WTC11 (cell line): ENCODE measurements around the gene CHRNA4. TPM values are rescaled to one million over a fixed set of nuclear protein-coding genes. Genes with fewer than 3 reads are reported as not detected.

Experiments
- ATAC-seq: fragments of 200-7000 bp; cut with Tn5 transposase; 2 replicates; pipeline ENCODE4 v1.10.0; 2021; ENCODE audit warnings: mild to moderate bottlenecking, moderate library complexity
- CTCF ChIA-PET: fragments of 300-600 bp; sonication (Branson Sonifier 250); formaldehyde crosslinking; loops from one replicate; lab custom pipeline; 2021; ENCODE audit warnings: antibody characterized with exemption; lab: Charles Lee
- POLR2A ChIA-PET: fragments of 350-600 bp; sonication (Branson Sonifier 250); formaldehyde crosslinking; loops from one replicate; lab custom pipeline; 2021; ENCODE audit warnings: antibody characterized with exemption; lab: Charles Lee
- DNase-seq: peaks from one replicate; pipeline ENCODE4 v3.0.0; 2021; ENCODE audit warnings: low spot score
- H3K27ac Mint-ChIP-seq: 2 replicates; pipeline ENCODE4 v1.8.0; 2021; ENCODE audit warnings: mixed read lengths
- H3K27me3 Mint-ChIP-seq: 2 replicates; pipeline ENCODE4 v1.8.0; 2021; ENCODE audit warnings: low read depth, mild to moderate bottlenecking, moderate library complexity, mixed read lengths
- H3K36me3 Mint-ChIP-seq: 2 replicates; pipeline ENCODE4 v1.8.0; 2021; ENCODE audit warnings: mixed read lengths
- H3K4me1 Mint-ChIP-seq: 2 replicates; pipeline ENCODE4 v1.8.0; 2022; ENCODE audit warnings: mixed read lengths
- H3K4me3 Mint-ChIP-seq: 2 replicates; pipeline ENCODE4 v1.8.0; 2021; ENCODE audit warnings: mild to moderate bottlenecking, moderate library complexity, mixed read lengths
- H3K9me3 Mint-ChIP-seq: 2 replicates; pipeline ENCODE4 v1.8.0; 2021; ENCODE audit warnings: mixed read lengths
- ATF1 ChIP-seq: sonication (generic); formaldehyde crosslinking; IDR thresholded peaks from 2 replicates; pipeline ENCODE4 v1.8.1; 2023; ENCODE audit warnings: mild to moderate bottlenecking, moderate library complexity, missing genetic modification reagents
- CREB1 ChIP-seq: sonication (generic); formaldehyde crosslinking; IDR thresholded peaks from 2 replicates; pipeline ENCODE4 v1.8.0; 2023; ENCODE audit warnings: mild to moderate bottlenecking, missing genetic modification reagents
- ETV6 ChIP-seq: sonication (generic); formaldehyde crosslinking; IDR thresholded peaks from 2 replicates; pipeline ENCODE4 v1.8.1; 2022; ENCODE audit warnings: mild to moderate bottlenecking, missing genetic modification reagents
- FOXK1 ChIP-seq: sonication (generic); formaldehyde crosslinking; IDR thresholded peaks from 2 replicates; pipeline ENCODE4 v1.8.0; 2022; ENCODE audit warnings: mild to moderate bottlenecking, moderate library complexity, missing genetic modification reagents
- GABPB1 ChIP-seq: sonication (generic); formaldehyde crosslinking; IDR thresholded peaks from 2 replicates; pipeline ENCODE4 v1.8.1; 2023; ENCODE audit warnings: mild to moderate bottlenecking, missing genetic modification reagents
- GRHL2 ChIP-seq: fragments of 250-450 bp; sonication (Bioruptor Pico); IDR thresholded peaks from 2 replicates; pipeline ENCODE4 v1.8.0; 2022; ENCODE audit warnings: mild to moderate bottlenecking, moderate library complexity; ENCODE audit not compliant: insufficient replicate concordance, severe bottlenecking
- GTF2I ChIP-seq: fragments of 250-450 bp; sonication (Bioruptor Pico); conservative IDR thresholded peaks from 2 replicates; pipeline ENCODE4 v1.4.0; 2021; ENCODE audit warnings: mild to moderate bottlenecking
- NFATC4 ChIP-seq: fragments of 250-450 bp; sonication (Bioruptor Pico); IDR thresholded peaks from 2 replicates; pipeline ENCODE4 v1.9.0; 2021; ENCODE audit warnings: mild to moderate bottlenecking
- PRRX2 ChIP-seq: fragments of 250-450 bp; sonication (Bioruptor Pico); IDR thresholded peaks from 2 replicates; pipeline ENCODE4 v1.8.0; 2021; ENCODE audit warnings: mild to moderate bottlenecking
- RORB ChIP-seq: fragments of 250-450 bp; sonication (Bioruptor Pico); IDR thresholded peaks from 2 replicates; pipeline ENCODE4 v1.9.0; 2021; ENCODE audit warnings: mild to moderate bottlenecking
- SMAD3 ChIP-seq: sonication (generic); formaldehyde crosslinking; IDR thresholded peaks from 2 replicates; pipeline ENCODE4 v1.8.0; 2022; ENCODE audit warnings: missing genetic modification reagents, mild to moderate bottlenecking, borderline replicate concordance
- TEAD1 ChIP-seq: sonication (generic); formaldehyde crosslinking; IDR thresholded peaks from 2 replicates; pipeline ENCODE4 v1.8.0; 2022; ENCODE audit warnings: mild to moderate bottlenecking, missing genetic modification reagents
- ZNF263 ChIP-seq: sonication (generic); formaldehyde crosslinking; IDR thresholded peaks from 2 replicates; pipeline ENCODE4 v1.8.1; 2022; ENCODE audit warnings: low read depth, mild to moderate bottlenecking, moderate library complexity, missing genetic modification reagents
- ZNF317 ChIP-seq: sonication (generic); formaldehyde crosslinking; IDR thresholded peaks from 2 replicates; pipeline ENCODE4 v1.8.1; 2023; ENCODE audit warnings: low read depth, mild to moderate bottlenecking, moderate library complexity, missing genetic modification reagents, borderline replicate concordance
- ZNF416 ChIP-seq: fragments of 250-450 bp; sonication (Bioruptor Pico); IDR thresholded peaks from 2 replicates; pipeline ENCODE4 v1.9.0; 2021; ENCODE audit warnings: mild to moderate bottlenecking, inconsistent platforms
- ZNF671 ChIP-seq: fragments of 250-450 bp; sonication (Bioruptor Pico); IDR thresholded peaks from 2 replicates; pipeline ENCODE4 v1.8.0; 2021; ENCODE audit warnings: mild to moderate bottlenecking
- total RNA-seq: library from RNA; stranded (reverse); gene quantifications from 3 replicates; pipeline ENCODE4 v1.2.3, GENCODE V29; 2021
- TF ChIP-seq, protein P1 (sequence below): sonication (generic); formaldehyde crosslinking; IDR thresholded peaks from 2 replicates; pipeline ENCODE4 v1.8.1; 2022; ENCODE audit warnings: mild to moderate bottlenecking, moderate library complexity, missing genetic modification reagents
- TF ChIP-seq, protein P2 (sequence below): fragments of 250-450 bp; sonication (Bioruptor Pico); IDR thresholded peaks from 2 replicates; pipeline ENCODE4 v1.9.0; 2021; ENCODE audit warnings: moderate library complexity, mild to moderate bottlenecking, inconsistent platforms, borderline replicate concordance
- TF ChIP-seq, protein P3 (sequence below): sonication (generic); formaldehyde crosslinking; IDR thresholded peaks from 2 replicates; pipeline ENCODE4 v1.8.0; 2023; ENCODE audit warnings: mild to moderate bottlenecking, missing genetic modification reagents
- TF ChIP-seq, protein P4 (sequence below): fragments of 200-600 bp; IDR thresholded peaks from 2 replicates; pipeline ENCODE4 v1.8.0; 2022; ENCODE audit warnings: antibody characterized with exemption
- TF ChIP-seq, protein P5 (sequence below): sonication (generic); formaldehyde crosslinking; IDR thresholded peaks from 2 replicates; pipeline ENCODE4 v1.8.0; 2023; ENCODE audit warnings: missing genetic modification reagents, mild to moderate bottlenecking, borderline replicate concordance
- TF ChIP-seq, protein P6 (sequence below): sonication (generic); formaldehyde crosslinking; IDR thresholded peaks from 2 replicates; pipeline ENCODE4 v1.8.0; 2022; ENCODE audit warnings: missing genetic modification reagents

Gene CHRNA4
- total RNA-seq, 1 experiment from 2014 or later, result 2.5 TPM

DNA sequence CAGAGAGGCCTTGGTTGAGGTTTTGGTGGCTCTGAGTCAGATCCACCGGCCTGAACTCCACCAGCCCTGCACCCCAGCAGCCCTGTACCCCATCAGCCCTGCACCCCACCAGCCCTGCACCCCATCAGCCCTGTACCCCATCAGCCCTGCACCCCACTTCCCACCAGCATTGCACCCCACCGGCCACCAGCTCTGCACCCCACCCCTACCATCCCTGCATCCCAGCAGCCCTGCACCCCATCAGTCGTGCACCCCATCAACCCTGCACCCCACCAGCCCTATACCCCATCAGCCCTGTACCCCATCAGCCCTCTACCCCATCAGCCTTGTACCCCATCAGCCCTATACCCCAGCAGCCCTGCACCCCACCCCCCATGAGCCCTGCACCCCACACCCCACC is 14.3 kb upstream of the CHRNA4 start:
- ATAC-seq (no peak), DNase-seq (no peak)
- H3K4me3 Mint-ChIP-seq, result no peak overlapping the region
- H3K36me3 Mint-ChIP-seq, result no peaks in the 10 kb centered on the region
- TF ChIP-seq ZNF671 (no peak), TEAD1 (CRISPR knock-in tag) (no peak), FOXK1 (no peak), ZNF317 (CRISPR knock-in tag) (no peak), GRHL2 (CRISPR knock-in tag) (no peak), RORB (CRISPR knock-in tag) (no peak), PRRX2 (CRISPR knock-in tag) (no peak), GTF2I (no peak), ZNF416 (CRISPR knock-in tag) (no peak)
- TF ChIP-seq, protein P1, sequence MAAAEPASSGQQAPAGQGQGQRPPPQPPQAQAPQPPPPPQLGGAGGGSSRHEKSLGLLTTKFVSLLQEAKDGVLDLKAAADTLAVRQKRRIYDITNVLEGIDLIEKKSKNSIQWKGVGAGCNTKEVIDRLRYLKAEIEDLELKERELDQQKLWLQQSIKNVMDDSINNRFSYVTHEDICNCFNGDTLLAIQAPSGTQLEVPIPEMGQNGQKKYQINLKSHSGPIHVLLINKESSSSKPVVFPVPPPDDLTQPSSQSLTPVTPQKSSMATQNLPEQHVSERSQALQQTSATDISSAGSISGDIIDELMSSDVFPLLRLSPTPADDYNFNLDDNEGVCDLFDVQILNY (CRISPR knock-in tag), result no peak
- TF ChIP-seq, protein P2, sequence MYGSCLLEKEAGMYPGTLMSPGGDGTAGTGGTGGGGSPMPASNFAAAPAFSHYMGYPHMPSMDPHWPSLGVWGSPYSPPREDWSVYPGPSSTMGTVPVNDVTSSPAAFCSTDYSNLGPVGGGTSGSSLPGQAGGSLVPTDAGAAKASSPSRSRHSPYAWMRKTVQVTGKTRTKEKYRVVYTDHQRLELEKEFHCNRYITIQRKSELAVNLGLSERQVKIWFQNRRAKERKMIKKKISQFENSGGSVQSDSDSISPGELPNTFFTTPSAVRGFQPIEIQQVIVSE (CRISPR knock-in tag), result no peak
- TF ChIP-seq, protein P3, sequence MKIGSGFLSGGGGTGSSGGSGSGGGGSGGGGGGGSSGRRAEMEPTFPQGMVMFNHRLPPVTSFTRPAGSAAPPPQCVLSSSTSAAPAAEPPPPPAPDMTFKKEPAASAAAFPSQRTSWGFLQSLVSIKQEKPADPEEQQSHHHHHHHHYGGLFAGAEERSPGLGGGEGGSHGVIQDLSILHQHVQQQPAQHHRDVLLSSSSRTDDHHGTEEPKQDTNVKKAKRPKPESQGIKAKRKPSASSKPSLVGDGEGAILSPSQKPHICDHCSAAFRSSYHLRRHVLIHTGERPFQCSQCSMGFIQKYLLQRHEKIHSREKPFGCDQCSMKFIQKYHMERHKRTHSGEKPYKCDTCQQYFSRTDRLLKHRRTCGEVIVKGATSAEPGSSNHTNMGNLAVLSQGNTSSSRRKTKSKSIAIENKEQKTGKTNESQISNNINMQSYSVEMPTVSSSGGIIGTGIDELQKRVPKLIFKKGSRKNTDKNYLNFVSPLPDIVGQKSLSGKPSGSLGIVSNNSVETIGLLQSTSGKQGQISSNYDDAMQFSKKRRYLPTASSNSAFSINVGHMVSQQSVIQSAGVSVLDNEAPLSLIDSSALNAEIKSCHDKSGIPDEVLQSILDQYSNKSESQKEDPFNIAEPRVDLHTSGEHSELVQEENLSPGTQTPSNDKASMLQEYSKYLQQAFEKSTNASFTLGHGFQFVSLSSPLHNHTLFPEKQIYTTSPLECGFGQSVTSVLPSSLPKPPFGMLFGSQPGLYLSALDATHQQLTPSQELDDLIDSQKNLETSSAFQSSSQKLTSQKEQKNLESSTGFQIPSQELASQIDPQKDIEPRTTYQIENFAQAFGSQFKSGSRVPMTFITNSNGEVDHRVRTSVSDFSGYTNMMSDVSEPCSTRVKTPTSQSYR, result no peak
- TF ChIP-seq, protein P4, sequence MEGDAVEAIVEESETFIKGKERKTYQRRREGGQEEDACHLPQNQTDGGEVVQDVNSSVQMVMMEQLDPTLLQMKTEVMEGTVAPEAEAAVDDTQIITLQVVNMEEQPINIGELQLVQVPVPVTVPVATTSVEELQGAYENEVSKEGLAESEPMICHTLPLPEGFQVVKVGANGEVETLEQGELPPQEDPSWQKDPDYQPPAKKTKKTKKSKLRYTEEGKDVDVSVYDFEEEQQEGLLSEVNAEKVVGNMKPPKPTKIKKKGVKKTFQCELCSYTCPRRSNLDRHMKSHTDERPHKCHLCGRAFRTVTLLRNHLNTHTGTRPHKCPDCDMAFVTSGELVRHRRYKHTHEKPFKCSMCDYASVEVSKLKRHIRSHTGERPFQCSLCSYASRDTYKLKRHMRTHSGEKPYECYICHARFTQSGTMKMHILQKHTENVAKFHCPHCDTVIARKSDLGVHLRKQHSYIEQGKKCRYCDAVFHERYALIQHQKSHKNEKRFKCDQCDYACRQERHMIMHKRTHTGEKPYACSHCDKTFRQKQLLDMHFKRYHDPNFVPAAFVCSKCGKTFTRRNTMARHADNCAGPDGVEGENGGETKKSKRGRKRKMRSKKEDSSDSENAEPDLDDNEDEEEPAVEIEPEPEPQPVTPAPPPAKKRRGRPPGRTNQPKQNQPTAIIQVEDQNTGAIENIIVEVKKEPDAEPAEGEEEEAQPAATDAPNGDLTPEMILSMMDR, result no peak
- H3K4me1 Mint-ChIP-seq, result peaks cover 19% of the 10 kb centered on the region
- no peak overlapping the region for H3K27ac Mint-ChIP-seq
- CTCF ChIA-PET, result no interaction called here
- H3K9me3 Mint-ChIP-seq, result no peaks in the 10 kb centered on the region
- no peaks in the 10 kb centered on the region; the same call in 1 of the 2 replicates for H3K27me3 Mint-ChIP-seq
- POLR2A ChIA-PET, result no interaction called here

DNA sequence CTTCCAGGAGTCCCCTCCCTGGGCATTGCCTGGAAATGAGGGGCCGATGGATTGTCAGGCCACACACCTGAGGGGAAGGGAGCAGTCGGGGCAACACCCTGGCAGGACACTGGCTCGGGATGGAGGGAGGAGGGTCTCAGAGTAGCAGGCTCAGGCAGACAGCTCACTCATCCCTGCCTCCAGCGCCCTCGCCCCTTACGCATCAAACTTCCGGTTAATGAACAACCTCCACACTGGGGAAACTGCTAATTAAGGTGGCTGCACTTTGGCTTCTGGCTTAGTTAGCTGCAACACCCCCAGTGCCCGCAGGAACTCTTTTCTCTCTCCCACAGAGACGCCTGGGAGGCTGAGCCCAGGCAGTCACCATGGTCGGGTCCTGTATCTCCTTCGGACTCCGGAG is 13.4 kb upstream of the CHRNA4 start:
- no peaks in the 10 kb centered on the region for H3K9me3 Mint-ChIP-seq
- POLR2A ChIA-PET, result no interaction called here
- CTCF ChIA-PET, result interaction anchor here (0.9 kb wide), 1 partner anchor 65 kb away, joined by 3 read pairs; no protein-coding TSS in a partner anchor
- ATAC-seq, result no peak
- H3K4me3 Mint-ChIP-seq, result no peak overlapping the region
- H3K27me3 Mint-ChIP-seq, result no peaks in the 10 kb centered on the region; the same call in 1 of the 2 replicates
- no peak for DNase-seq
- H3K27ac Mint-ChIP-seq, result no peak overlapping the region
- no peaks in the 10 kb centered on the region for H3K36me3 Mint-ChIP-seq
- H3K4me1 Mint-ChIP-seq, result peaks cover 19% of the 10 kb centered on the region
- TF ChIP-seq CREB1 (CRISPR knock-in tag) (no peak), ATF1 (CRISPR knock-in tag) (no peak), NFATC4 (CRISPR knock-in tag) (no peak), GABPB1 (no peak), ZNF263 (CRISPR knock-in tag) (no peak), SMAD3 (no peak), ETV6 (CRISPR knock-in tag) (no peak), ZNF416 (CRISPR knock-in tag) (no peak)
- TF ChIP-seq, protein P5, sequence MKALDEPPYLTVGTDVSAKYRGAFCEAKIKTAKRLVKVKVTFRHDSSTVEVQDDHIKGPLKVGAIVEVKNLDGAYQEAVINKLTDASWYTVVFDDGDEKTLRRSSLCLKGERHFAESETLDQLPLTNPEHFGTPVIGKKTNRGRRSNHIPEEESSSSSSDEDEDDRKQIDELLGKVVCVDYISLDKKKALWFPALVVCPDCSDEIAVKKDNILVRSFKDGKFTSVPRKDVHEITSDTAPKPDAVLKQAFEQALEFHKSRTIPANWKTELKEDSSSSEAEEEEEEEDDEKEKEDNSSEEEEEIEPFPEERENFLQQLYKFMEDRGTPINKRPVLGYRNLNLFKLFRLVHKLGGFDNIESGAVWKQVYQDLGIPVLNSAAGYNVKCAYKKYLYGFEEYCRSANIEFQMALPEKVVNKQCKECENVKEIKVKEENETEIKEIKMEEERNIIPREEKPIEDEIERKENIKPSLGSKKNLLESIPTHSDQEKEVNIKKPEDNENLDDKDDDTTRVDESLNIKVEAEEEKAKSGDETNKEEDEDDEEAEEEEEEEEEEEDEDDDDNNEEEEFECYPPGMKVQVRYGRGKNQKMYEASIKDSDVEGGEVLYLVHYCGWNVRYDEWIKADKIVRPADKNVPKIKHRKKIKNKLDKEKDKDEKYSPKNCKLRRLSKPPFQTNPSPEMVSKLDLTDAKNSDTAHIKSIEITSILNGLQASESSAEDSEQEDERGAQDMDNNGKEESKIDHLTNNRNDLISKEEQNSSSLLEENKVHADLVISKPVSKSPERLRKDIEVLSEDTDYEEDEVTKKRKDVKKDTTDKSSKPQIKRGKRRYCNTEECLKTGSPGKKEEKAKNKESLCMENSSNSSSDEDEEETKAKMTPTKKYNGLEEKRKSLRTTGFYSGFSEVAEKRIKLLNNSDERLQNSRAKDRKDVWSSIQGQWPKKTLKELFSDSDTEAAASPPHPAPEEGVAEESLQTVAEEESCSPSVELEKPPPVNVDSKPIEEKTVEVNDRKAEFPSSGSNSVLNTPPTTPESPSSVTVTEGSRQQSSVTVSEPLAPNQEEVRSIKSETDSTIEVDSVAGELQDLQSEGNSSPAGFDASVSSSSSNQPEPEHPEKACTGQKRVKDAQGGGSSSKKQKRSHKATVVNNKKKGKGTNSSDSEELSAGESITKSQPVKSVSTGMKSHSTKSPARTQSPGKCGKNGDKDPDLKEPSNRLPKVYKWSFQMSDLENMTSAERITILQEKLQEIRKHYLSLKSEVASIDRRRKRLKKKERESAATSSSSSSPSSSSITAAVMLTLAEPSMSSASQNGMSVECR (CRISPR knock-in tag), result no peak
- TF ChIP-seq, protein P6, sequence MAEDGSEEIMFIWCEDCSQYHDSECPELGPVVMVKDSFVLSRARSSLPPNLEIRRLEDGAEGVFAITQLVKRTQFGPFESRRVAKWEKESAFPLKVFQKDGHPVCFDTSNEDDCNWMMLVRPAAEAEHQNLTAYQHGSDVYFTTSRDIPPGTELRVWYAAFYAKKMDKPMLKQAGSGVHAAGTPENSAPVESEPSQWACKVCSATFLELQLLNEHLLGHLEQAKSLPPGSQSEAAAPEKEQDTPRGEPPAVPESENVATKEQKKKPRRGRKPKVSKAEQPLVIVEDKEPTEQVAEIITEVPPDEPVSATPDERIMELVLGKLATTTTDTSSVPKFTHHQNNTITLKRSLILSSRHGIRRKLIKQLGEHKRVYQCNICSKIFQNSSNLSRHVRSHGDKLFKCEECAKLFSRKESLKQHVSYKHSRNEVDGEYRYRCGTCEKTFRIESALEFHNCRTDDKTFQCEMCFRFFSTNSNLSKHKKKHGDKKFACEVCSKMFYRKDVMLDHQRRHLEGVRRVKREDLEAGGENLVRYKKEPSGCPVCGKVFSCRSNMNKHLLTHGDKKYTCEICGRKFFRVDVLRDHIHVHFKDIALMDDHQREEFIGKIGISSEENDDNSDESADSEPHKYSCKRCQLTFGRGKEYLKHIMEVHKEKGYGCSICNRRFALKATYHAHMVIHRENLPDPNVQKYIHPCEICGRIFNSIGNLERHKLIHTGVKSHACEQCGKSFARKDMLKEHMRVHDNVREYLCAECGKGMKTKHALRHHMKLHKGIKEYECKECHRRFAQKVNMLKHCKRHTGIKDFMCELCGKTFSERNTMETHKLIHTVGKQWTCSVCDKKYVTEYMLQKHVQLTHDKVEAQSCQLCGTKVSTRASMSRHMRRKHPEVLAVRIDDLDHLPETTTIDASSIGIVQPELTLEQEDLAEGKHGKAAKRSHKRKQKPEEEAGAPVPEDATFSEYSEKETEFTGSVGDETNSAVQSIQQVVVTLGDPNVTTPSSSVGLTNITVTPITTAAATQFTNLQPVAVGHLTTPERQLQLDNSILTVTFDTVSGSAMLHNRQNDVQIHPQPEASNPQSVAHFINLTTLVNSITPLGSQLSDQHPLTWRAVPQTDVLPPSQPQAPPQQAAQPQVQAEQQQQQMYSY (CRISPR knock-in tag), result no peak
- TF ChIP-seq, protein P2 (CRISPR knock-in tag), result no peak
